GM18909 (cell line): ENCODE measurements around the gene CCDC30.
"Not testable (repeated sequence)": the region's sequence is repeated elsewhere in the genome, so short reads cannot be mapped to it uniquely, and the experiment has no call there.

Experiments
- ATAC-seq: cut with Tn5 transposase; IDR thresholded peaks from one replicate; pipeline ENCODE4 v1.9.1; 2021; ENCODE audit warnings: mild to moderate bottlenecking; ENCODE audit not compliant: unreplicated experiment, poor library complexity

The CCDC30 gene

GRCh38 chr1:42620307-42620706, 157.2 kb downstream of the CCDC30 start:
- ATAC-seq = no peak

- not testable (repeated sequence) for ATAC-seq
Measured at GRCh38 chr1:42621180-42621579, 158.1 kb downstream of the CCDC30 start.

- ATAC-seq = not testable (repeated sequence)
Measured at GRCh38 chr1:42627205-42627604, 164.1 kb downstream of the CCDC30 start.

- ATAC-seq = no peak
Measured at GRCh38 chr1:42639116-42639515, 176.0 kb downstream of the CCDC30 start.

- ATAC-seq = no peak
Measured at GRCh38 chr1:42646056-42646455, 183.0 kb downstream of the CCDC30 start.

GRCh38 chr1:42657201-42657600, 194.1 kb downstream of the CCDC30 start:
- no peak for ATAC-seq

GRCh38 chr1:42657981-42658876, 195.1 kb downstream of the CCDC30 start, which contains the start of gene PPIH:
TSS of gene PPIH (plus strand) at chr1:42658423. CDS start at chr1:42658447, 24 bp downstream.
- peak; percentile 96 for ATAC-seq

- ATAC-seq = no peak
Measured at GRCh38 chr1:42658877-42659337, 195.8 kb downstream of the CCDC30 start.

GRCh38 chr1:42660907-42661500, 197.9 kb downstream of the CCDC30 start:
- ATAC-seq = no peak

- no peak for ATAC-seq
Measured at GRCh38 chr1:42669936-42670335, 206.8 kb downstream of the CCDC30 start.

- ATAC-seq = no peak
Measured at GRCh38 chr1:42670425-42670824, 207.3 kb downstream of the CCDC30 start.

- ATAC-seq = no peak
Measured at GRCh38 chr1:42674214-42674613, 211.1 kb downstream of the CCDC30 start.

GRCh38 chr1:42674682-42675081, 211.6 kb downstream of the CCDC30 start:
- ATAC-seq = no peak

GRCh38 chr1:42675467-42675866, 212.4 kb downstream of the CCDC30 start:
- ATAC-seq = no peak

- no peak for ATAC-seq
Measured at GRCh38 chr1:42676534-42677087, 213.5 kb downstream of the CCDC30 start.

GRCh38 chr1:42679364-42679983, 216.4 kb downstream of the CCDC30 start:
- ATAC-seq = no peak

GRCh38 chr1:42680055-42680454, 217.0 kb downstream of the CCDC30 start:
- no peak for ATAC-seq

- ATAC-seq = no peak
Measured at GRCh38 chr1:42680921-42681683, 218.0 kb downstream of the CCDC30 start.

- peak; percentile 90 for ATAC-seq
Measured at GRCh38 chr1:42681741-42682483, 218.8 kb downstream of the CCDC30 start, which contains the start of gene YBX1. TSS of gene YBX1 (plus strand) at chr1:42682418. CDS start at chr1:42682566, 148 bp downstream.
